ENCODE results near the gene TICAM2.

GRCh38 chr5:115594128-115595047, 7.9 kb downstream of the TICAM2 start:
- TF ChIP-seq EP300 (IDR thresholded peaks at IDR 0.05) (no peak), POLR2AphosphoS5 (IDR thresholded peaks at IDR 0.05) (no peak)

Data from gastroesophageal sphincter (tissue), 2 donors.